HG03520 (cell line): ENCODE measurements around the gene ZNF484.
"Not testable (repeated sequence)": the region's sequence is repeated elsewhere in the genome, so short reads cannot be mapped to it uniquely, and the experiment has no call there.

Experiments
- ATAC-seq: cut with Tn5 transposase; IDR thresholded peaks from one replicate; pipeline ENCODE4 v1.9.1; 2021; ENCODE audit warnings: mild to moderate bottlenecking, moderate library complexity; ENCODE audit not compliant: unreplicated experiment

Gene ZNF484

DNA sequence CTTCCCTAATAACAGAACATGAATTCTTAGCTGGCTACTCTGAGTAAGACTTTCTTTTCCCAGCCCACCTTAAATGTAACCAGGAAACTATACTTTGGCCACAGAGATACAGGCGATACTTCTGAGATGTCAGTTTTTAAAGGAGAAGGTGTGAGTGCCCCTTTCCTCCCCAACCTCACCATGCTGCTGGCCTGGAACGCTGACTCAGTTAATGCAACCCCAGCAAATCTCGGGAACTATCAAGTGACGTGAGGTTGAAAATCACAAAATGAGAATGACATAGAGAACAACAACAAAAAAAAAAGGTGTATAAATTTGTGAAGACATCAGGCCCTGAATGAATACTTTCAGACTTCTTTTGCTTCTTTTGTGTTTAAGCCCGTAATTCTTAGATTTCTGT, 13.7 kb downstream of the ZNF484 start:
- ATAC-seq = no peak

DNA sequence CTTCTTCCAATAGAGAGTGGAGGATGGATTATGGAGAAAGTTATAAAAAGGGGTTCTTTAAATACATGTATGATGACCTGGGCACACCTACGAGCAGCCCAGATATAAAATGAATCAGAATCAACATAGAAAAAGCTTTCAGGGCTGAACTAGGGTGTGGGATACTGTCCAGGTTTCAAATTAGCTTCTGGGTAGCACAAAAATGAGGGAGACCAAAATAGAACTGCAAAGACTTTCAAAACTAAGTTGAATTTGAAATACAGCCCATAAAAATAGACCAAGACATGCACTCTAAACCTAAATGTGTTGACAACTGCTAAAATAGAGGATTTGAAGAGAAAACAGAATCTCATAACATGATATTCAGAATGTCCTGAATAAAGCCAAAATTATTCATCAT, 17.0 kb downstream of the ZNF484 start:
- ATAC-seq = no peak

GRCh38 chr9:92857236-92857635, 20.6 kb downstream of the ZNF484 start:
- ATAC-seq = no peak

DNA sequence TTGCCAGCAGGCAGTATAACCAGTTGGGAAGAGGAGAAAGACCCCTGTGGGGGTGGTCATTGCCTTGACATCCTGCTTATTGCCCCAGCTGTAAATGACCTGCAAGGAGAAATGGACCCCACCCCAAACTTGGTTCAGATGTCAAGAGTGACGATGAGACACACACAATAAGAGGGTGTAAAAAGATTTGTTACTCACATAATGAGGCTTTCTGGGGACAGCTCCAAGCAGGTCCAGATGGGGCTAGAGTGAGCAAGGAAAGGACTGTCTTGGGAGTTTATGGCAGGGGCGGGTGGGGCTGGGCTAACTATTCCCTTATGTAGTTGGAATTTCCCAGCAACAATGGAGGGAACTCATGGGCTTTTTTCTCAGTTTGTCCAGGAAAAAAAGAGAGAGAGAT, 24.1 kb downstream of the ZNF484 start:
- ATAC-seq = no peak

GRCh38 chr9:92850898-92851297, 26.9 kb downstream of the ZNF484 start:
- ATAC-seq = no peak

DNA sequence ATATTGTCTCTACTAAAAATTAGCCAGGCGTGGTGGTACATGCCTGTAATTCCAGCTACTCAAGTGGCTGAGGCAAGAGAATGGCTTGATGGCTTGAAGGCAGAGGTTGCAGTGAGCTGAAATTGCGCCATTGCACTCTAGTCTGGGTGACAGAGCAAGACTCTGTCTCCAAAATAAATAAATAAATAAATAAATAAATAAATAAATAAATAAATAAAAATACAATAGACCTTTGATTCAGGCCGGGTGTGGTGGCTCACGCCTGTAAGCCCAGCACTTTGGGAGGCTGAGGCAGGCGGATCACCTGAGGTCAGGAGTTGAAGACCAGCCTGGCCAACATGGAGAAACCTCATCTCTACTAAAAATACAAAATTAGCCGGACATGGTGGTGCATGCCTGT, 29.1 kb downstream of the ZNF484 start:
- ATAC-seq = not testable (repeated sequence)

- no peak for ATAC-seq
Observed at GRCh38 chr9:92846662-92847145, 31.1 kb downstream of the ZNF484 start.

DNA sequence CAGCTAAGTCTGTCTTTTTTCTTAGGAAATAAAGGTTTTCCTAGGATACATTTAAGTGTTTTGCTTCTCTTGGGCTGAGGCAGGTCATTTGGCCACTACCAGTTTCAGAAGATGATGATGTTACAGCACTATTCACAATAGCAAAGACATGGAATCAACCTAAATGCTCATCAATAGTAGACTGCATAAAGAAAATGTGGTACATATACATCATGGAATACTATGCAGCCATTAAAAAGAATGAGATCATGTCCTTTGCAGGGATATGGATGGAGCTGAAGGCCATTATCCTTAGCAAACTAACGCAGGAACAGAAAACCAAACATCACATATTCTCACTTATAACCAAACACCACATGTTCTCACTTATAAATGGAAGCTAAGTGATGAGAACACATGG, 39.4 kb downstream of the ZNF484 start:
- ATAC-seq = not testable (repeated sequence)

- ATAC-seq = no peak
Observed at GRCh38 chr9:92837191-92837590, 40.6 kb downstream of the ZNF484 start.

- no peak for ATAC-seq
Observed at GRCh38 chr9:92829420-92829819, 48.4 kb downstream of the ZNF484 start.

- not testable (repeated sequence) for ATAC-seq
Observed at GRCh38 chr9:92825065-92825464, 52.8 kb downstream of the ZNF484 start.

DNA sequence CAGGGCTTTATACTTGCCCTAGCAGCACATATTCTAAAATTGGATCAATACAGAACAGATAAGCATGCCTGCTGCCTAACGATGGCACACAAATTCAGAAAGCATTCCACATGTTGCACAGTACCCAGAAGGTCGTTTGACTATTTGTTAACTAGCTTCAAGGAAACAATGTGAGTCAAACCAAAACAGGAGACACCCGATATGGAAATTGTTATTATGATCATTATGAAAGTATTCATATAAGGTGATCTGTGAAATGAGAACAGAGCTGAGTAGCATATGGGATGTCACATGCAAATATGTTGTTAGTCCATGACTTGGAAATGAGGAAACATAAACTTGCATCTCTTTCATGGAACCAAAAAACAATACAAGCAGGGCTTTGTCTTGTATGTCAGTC, 56.9 kb downstream of the ZNF484 start:
- no peak for ATAC-seq

DNA sequence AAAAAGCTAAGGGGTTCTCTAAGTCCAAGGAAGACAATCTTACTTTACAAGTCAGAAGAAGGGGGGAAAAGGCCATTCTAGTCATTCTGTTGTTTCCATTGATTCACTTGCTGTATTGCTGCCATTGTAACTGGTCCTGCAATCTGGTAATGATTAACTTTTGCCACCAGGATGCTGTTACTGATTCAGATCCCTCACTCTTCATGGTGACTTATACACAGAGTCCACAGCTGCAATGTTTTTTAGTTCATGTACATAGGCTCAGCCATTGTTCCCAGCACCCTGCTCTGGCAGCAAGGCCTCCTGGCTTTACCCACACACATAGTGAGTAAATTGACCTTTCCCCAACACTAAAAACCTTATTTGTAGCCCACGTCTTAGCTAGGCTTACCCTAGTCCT, 57.9 kb downstream of the ZNF484 start:
- ATAC-seq = not testable (repeated sequence)

DNA sequence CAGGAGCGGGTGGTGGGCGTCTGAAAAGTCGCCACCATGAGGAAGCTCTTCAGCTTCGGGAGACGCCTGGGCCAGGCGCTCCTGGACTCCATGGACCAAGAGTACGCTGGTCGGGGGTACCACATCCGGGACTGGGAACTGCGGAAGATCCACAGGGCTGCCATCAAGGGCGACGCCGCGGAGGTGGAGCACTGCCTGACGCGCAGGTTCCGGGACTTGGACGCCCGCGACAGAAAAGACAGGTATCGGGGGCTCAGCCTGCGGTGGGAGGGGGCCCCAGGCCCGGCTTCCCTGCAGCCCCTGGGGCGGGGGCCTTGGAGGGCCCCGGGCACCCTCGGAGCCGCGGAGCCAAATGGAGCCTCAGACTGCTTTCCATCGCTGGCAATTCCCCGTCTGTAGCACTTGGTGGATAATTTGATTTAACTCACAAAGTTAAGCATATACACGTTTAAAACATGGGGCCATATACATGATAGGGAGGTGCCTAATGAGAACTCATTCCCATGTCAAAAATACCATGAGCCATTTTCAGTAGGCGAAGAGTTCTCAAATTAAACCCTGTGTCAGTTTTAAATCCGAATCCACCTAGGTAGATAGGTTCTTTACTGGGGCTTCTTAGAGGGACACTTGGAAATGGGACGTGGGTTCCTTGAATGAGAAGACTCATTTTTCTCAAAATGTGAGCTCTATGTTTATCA, 68.1 kb downstream of the ZNF484 start:
- not testable (repeated sequence) for ATAC-seq

GRCh38 chr9:92808726-92809451, 68.9 kb downstream of the ZNF484 start:
- ATAC-seq = no peak

GRCh38 chr9:92807757-92808725, 69.8 kb downstream of the ZNF484 start:
- ATAC-seq = no peak

DNA sequence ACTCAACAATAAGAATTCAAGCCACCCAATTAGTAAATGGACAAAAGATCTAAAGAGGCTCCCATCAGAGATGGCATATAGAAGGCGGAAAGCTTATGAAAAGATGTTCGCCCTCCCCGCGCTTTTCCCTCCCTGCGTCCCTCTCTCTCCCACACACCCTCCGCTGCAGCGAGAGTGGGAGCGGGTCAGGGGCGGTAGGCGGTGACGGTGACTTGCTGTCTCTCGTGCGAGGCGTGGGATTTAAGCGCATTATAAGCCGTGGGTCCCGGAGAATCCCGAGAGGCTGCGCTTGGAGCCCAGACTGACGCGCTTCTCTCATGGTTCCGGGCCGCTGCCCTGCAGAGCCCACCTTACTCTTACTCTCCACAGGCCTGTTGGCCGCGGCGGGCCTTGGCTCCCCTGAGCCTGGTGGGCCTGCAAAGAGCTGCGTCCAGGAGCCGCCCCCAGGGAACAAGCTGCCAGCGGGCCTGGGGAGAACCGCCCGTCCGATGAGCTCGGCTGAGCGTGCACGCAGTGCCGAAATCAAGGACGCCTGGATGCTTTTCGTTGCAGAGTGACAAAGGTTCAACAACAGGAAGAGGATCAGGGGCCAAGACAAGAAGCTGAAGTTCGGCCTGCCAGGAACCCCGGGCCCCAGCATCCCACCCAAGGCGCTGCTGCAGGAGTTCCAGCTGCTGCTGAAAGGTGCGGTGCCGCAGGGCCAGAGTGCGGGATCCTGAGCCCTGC, 70.6 kb downstream of the ZNF484 start:
- no peak for ATAC-seq

DNA sequence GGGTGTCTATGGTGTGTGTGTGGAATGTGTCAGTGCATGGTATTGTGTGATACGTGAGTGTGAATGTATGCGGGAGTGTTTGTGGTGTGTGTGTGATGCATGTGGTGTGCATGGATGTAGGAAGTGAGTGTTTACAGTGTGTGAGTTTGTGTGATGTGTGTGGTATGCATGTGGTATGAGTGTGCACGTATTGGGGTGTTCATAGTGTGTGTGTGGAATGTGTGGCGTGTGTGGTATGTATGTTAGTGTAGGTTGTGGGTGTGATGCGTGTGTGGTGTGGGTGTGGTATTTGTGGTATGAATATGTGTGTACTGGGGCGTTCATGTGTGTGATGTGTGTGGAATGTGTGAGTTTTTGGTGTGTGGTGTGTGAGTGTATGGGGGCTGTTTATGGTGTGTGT, 73.1 kb downstream of the ZNF484 start:
- no peak for ATAC-seq

- ATAC-seq = no peak
Observed at GRCh38 chr9:92798358-92798757, 79.5 kb downstream of the ZNF484 start.

DNA sequence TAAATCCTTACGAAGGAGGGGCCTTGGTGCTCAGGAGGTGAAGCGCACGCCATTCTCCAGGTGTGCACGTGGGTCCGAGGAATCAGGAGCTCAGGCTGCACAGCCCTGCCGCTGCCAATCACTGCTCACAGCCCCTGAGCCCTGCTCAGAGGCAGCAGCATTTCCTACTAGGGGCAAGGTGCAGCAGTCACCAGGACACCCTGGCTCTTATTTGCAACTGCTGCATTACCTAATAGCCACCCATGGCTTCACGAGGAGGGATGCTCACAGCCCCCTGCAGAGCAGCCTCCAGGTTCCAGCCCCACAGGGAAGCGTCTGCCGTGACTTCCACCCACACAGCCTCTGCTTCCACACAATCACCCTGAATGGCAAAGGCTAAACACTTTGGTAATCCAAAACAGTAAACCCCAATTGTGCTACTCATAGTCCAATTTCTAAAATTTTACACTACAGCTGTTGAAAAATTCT, 81.5 kb downstream of the ZNF484 start:
- not testable (repeated sequence) for ATAC-seq
